Measurements from ENCODE around the gene DLX6.

Gene DLX6

GRCh38 chr7:96989241-96989858 lies 16.0 kb upstream of the DLX6 start:
- TF ChIP-seq CTCF (IDR thresholded peaks at IDR 0.05; ENCODE audit: insufficient read depth, missing control alignments), result no peak
- DNase-seq (ENCODE audit: insufficient read length, low spot score) (no peak), FAIRE-seq (no peak)

GRCh38 chr7:96989859-96990317 lies 15.5 kb upstream of the DLX6 start:
- FAIRE-seq (no peak), DNase-seq (ENCODE audit: insufficient read length, low spot score) (no peak)
- no peak for TF ChIP-seq CTCF (IDR thresholded peaks at IDR 0.05; ENCODE audit: insufficient read depth, missing control alignments)

- TF ChIP-seq CTCF (IDR thresholded peaks at IDR 0.05; ENCODE audit: insufficient read depth, missing control alignments), result no peak
- FAIRE-seq, result no peak
Measured at GRCh38 chr7:96991546-96992191, 13.7 kb upstream of the DLX6 start.

GRCh38 chr7:96992192-96993005 lies 13.0 kb upstream of the DLX6 start:
- no peak for DNase-seq (ENCODE audit: insufficient read length, low spot score)
- no peak for TF ChIP-seq CTCF (IDR thresholded peaks at IDR 0.05; ENCODE audit: insufficient read depth, missing control alignments)
- no peak for FAIRE-seq

More at GRCh38 chr7:96991546-96992191, 13.7 kb upstream of the DLX6 start:
- DNase-seq (ENCODE audit: insufficient read length, low spot score), result no peak

- TF ChIP-seq CTCF (IDR thresholded peaks at IDR 0.05; ENCODE audit: insufficient read depth, missing control alignments), result no peak
- no peak for DNase-seq (ENCODE audit: insufficient read length, low spot score)
- no peak for FAIRE-seq
Measured at GRCh38 chr7:96993094-96993865, 12.1 kb upstream of the DLX6 start.

- FAIRE-seq (no peak), DNase-seq (ENCODE audit: insufficient read length, low spot score) (no peak)
- no peak for TF ChIP-seq CTCF (IDR thresholded peaks at IDR 0.05; ENCODE audit: insufficient read depth, missing control alignments)
Measured at GRCh38 chr7:96993980-96994379, 11.4 kb upstream of the DLX6 start.
